ENCODE results near the gene ARMH4. TPM values are rescaled to one million over a fixed set of nuclear protein-coding genes. Genes with fewer than 3 reads are reported as not detected.
"Not testable (repeated sequence)": the region's sequence is repeated elsewhere in the genome, so short reads cannot be mapped to it uniquely, and the experiment has no call there.

The ARMH4 gene
- total and polyA plus RNA-seq, 4 donors: 0.40 to 14.2 (median 1.1) TPM

DNA sequence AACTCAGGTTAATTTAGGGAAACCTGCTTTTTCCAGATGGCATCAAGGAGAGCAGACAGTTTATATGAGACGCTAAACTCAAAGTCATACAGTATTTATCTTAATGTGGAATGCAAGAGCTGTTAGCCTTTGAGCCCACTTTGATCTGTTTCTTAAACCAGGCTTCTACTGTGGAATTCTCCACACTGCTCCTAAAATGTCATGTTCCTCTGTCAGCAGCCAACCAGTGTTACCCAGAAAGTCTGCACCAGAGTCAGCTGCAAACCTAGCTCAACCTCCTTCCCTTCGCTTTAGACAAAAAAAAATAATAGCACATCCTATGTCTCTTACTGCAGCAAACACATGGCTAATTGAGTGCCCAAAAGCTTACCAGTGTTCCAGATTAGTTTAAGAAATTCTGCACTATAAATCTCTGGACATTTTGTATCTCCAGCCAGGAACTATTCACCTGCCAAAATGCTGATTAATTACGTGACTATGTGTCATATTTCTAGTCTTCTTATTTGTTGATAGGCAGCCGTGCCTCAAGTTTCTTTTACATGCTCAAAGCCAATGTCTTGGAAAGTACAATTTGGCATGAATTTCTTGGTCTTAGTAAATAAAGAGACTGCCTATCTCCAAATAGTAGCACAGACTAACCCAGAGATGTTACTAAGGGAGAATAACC lies 21.8 kb downstream of the ARMH4 start:
- Histone ChIP-seq H3K9me3 (ENCODE audit: control insufficient read depth in 4 of 4, insufficient read depth in 3 of 4, low read length in 3 of 4) (peaks cover 0 to 4% (median 0%) of the 10 kb centered on the region in 4 donors), H3K9ac (ENCODE audit: insufficient read depth in 1 of 2, low read length in 2 of 2) (no peak overlapping the region), H3K4me3 (no peak overlapping the region), H3K27me3 (ENCODE audit: control insufficient read depth in 3 of 3, insufficient read depth in 3 of 3, low read length in 2 of 3) (no peaks in the 10 kb centered on the region), H3K36me3 (ENCODE audit: control insufficient read depth in 4 of 4, insufficient read depth in 4 of 4, low read length in 4 of 4) (peaks cover 0 to 4% (median 2%) of the 10 kb centered on the region in 4 donors), H3K4me1 (ENCODE audit: control insufficient read depth in 5 of 5, insufficient read depth in 5 of 5, low read length in 5 of 5) (no peaks in the 10 kb centered on the region), H3K27ac (ENCODE audit: low read depth in 1 of 2, low read length in 1 of 2) (no peak overlapping the region)
- DNase-seq: no peak
- TF ChIP-seq, protein P1, sequence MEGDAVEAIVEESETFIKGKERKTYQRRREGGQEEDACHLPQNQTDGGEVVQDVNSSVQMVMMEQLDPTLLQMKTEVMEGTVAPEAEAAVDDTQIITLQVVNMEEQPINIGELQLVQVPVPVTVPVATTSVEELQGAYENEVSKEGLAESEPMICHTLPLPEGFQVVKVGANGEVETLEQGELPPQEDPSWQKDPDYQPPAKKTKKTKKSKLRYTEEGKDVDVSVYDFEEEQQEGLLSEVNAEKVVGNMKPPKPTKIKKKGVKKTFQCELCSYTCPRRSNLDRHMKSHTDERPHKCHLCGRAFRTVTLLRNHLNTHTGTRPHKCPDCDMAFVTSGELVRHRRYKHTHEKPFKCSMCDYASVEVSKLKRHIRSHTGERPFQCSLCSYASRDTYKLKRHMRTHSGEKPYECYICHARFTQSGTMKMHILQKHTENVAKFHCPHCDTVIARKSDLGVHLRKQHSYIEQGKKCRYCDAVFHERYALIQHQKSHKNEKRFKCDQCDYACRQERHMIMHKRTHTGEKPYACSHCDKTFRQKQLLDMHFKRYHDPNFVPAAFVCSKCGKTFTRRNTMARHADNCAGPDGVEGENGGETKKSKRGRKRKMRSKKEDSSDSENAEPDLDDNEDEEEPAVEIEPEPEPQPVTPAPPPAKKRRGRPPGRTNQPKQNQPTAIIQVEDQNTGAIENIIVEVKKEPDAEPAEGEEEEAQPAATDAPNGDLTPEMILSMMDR (IDR thresholded peaks at IDR 0.05; ENCODE audit: control extremely low read depth, extremely low read depth): no peak
- ATAC-seq (ENCODE audit: insufficient read depth, low FRiP score): no peak
- WGBS, 2 donors: 74 to 83% methylated on average over 4 of the region's 4 CpGs

DNA sequence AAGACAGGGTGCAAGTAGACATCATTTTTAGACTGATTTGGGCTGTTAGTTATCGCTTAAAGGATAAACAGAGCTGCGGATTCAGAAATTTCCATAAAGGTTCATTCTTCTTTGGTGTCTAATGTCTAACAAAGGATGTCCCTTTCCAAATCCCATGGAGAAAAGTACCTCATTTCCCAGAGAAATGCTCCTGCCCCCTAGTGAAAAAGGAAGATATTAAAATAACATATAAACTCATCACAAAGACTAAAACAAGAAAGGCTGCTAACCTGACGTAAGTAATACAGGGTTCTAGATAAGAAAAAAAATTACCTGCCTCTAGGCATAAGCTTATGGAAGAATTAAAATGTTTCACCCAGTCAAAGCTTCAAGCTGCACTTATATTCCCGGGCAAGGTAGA lies 22.8 kb downstream of the ARMH4 start:
- no peak overlapping the region for H3K4me3 ChIP-seq
- ATAC-seq (ENCODE audit: insufficient read depth, low FRiP score) (no peak), DNase-seq (no peak)
- peaks cover 0 to 4% (median 2%) of the 10 kb centered on the region in 4 donors for H3K36me3 ChIP-seq (ENCODE audit: control insufficient read depth in 4 of 4, insufficient read depth in 4 of 4, low read length in 4 of 4)
- TF ChIP-seq, protein P1 (IDR thresholded peaks at IDR 0.05; ENCODE audit: control extremely low read depth, extremely low read depth): no peak
- H3K27me3 ChIP-seq (ENCODE audit: control insufficient read depth in 3 of 3, insufficient read depth in 3 of 3, low read length in 2 of 3): no peaks in the 10 kb centered on the region
- H3K4me1 ChIP-seq (ENCODE audit: control insufficient read depth in 5 of 5, insufficient read depth in 5 of 5, low read length in 5 of 5): no peaks in the 10 kb centered on the region
- H3K9ac ChIP-seq (ENCODE audit: insufficient read depth in 1 of 2, low read length in 2 of 2): no peak overlapping the region
- no peak overlapping the region for H3K27ac ChIP-seq (ENCODE audit: low read depth in 1 of 2, low read length in 1 of 2)
- H3K9me3 ChIP-seq (ENCODE audit: control insufficient read depth in 4 of 4, insufficient read depth in 3 of 4, low read length in 3 of 4): peaks cover 0 to 4% (median 0%) of the 10 kb centered on the region in 4 donors
- WGBS, 2 donors: 95% methylated on average over 4 of the region's 4 CpGs

DNA sequence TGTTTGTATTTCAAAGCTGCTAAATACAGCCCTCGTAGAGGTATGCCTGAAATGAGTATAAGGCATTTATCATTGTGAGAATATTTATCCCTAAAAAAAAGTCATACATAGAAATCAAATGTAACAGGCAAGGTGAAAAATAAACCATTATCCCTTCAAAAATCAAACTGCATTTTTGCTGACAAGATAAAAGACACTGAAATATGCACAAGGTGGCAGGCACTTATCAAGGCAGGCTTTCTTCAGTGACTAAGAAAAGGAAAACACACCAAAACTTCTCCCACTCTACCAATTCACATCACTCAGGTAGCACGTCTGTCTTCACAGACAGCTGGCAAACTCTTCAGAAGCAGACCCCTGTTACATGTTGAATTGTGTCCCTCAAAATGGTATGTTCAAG lies 23.6 kb downstream of the ARMH4 start:
- no peak overlapping the region for H3K27ac ChIP-seq (ENCODE audit: low read depth in 1 of 2, low read length in 1 of 2)
- ATAC-seq (ENCODE audit: insufficient read depth, low FRiP score): no peak
- no peak overlapping the region for H3K4me3 ChIP-seq
- H3K9ac ChIP-seq (ENCODE audit: insufficient read depth in 1 of 2, low read length in 2 of 2): no peak overlapping the region
- TF ChIP-seq, protein P1 (IDR thresholded peaks at IDR 0.05; ENCODE audit: control extremely low read depth, extremely low read depth): no peak
- no peaks in the 10 kb centered on the region for H3K4me1 ChIP-seq (ENCODE audit: control insufficient read depth in 5 of 5, insufficient read depth in 5 of 5, low read length in 5 of 5)
- H3K9me3 ChIP-seq (ENCODE audit: control insufficient read depth in 4 of 4, insufficient read depth in 3 of 4, low read length in 3 of 4): peaks cover 0 to 4% (median 0%) of the 10 kb centered on the region in 4 donors
- no peaks in the 10 kb centered on the region for H3K27me3 ChIP-seq (ENCODE audit: control insufficient read depth in 3 of 3, insufficient read depth in 3 of 3, low read length in 2 of 3)
- 92 to 95% methylated on average over 2 of the region's 2 CpGs for WGBS, 2 donors
- H3K36me3 ChIP-seq (ENCODE audit: control insufficient read depth in 4 of 4, insufficient read depth in 4 of 4, low read length in 4 of 4): peaks cover 0 to 4% (median 2%) of the 10 kb centered on the region in 4 donors
- DNase-seq: no peak

DNA sequence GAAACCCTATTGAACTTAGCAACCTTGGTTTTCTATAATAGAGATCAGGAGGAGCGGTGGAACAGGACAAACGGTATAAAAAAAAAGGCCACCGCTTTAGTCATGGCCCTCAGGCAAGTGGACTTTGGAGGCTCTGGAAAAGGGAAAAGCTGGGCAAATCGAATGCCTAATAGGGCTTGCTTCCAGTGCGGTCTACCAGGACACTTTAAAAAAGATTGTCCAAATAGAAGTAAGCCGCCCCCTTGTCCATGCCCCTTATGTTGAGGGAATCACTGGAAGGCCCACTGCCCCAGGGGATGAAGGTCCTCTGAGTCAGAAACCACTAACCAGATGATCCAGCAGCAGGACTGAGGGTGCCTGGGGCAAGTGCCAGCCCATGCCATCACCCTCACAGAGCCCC lies 29.5 kb downstream of the ARMH4 start:
- H3K27me3 ChIP-seq (ENCODE audit: control insufficient read depth in 3 of 3, insufficient read depth in 3 of 3, low read length in 2 of 3); H3K4me3 ChIP-seq: not testable (repeated sequence)
- WGBS, 2 donors: 95 to 98% methylated on average over 6 of the region's 6 CpGs

More for the DNA sequence above, 29.5 kb downstream of the ARMH4 start:
- DNase-seq; ATAC-seq (ENCODE audit: insufficient read depth, low FRiP score); H3K9ac ChIP-seq (ENCODE audit: insufficient read depth in 1 of 2, low read length in 2 of 2); H3K9me3 ChIP-seq (ENCODE audit: control insufficient read depth in 4 of 4, insufficient read depth in 3 of 4, low read length in 3 of 4); H3K36me3 ChIP-seq (ENCODE audit: control insufficient read depth in 4 of 4, insufficient read depth in 4 of 4, low read length in 4 of 4); H3K4me1 ChIP-seq (ENCODE audit: control insufficient read depth in 5 of 5, insufficient read depth in 5 of 5, low read length in 5 of 5); H3K27ac ChIP-seq (ENCODE audit: low read depth in 1 of 2, low read length in 1 of 2): not testable (repeated sequence)

Measured in lung (tissue), 12 donors.